Brain pericyte (primary cell): ENCODE data around the gene MRPL3.
"Not testable (repeated sequence)": the region's sequence is repeated elsewhere in the genome, so short reads cannot be mapped to it uniquely, and the experiment has no call there.

ENCODE experiments used
- DNase-seq: peaks from one replicate; pipeline ENCODE4 v3.0.0-alpha.2; 2012; ENCODE audit warnings: low read depth, low spot score

The MRPL3 gene

DNA sequence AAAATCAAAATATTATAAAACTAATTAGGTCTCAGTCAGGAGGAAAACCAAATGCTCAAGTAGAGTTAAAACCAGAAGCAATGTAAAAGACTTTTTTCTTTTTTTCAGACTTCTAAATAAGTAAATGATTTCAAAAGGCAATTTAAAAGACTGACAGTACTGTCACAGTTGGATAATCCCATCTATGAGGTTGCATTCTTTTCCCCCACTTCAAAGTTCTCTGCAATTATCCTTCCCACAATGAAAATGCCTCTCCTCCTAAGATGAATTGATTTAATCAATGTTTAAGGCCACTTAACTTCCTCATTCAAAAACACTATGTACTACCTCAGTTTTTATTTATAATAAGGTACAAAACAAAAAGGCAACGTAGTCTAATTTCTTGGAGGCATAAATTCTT lies 8.1 kb downstream of the MRPL3 start:
- no peak for DNase-seq

- DNase-seq, result no peak
Measured at GRCh38 chr3:131491775-131492174, 11.0 kb downstream of the MRPL3 start.

DNA sequence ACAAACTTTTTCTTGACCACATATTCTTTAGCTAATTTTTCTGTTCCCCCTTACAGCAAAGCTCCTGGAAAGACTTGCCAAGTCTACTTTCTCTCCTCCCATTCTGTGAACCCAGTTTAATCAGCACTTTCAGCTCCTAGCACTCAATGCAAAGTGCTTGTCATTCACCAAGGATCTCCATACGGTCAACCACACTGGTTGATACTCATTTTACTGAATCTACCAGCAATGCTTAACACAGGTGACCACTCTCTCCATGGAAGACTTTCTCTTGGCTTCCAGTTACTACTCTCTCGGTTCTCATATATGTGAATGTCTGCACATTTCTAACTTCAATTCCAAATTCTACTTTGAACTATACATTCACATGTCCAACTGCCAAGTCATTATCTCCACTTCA lies 11.7 kb downstream of the MRPL3 start:
- DNase-seq, result no peak

GRCh38 chr3:131486545-131486944 lies 16.2 kb downstream of the MRPL3 start:
- DNase-seq, result not testable (repeated sequence)

DNA sequence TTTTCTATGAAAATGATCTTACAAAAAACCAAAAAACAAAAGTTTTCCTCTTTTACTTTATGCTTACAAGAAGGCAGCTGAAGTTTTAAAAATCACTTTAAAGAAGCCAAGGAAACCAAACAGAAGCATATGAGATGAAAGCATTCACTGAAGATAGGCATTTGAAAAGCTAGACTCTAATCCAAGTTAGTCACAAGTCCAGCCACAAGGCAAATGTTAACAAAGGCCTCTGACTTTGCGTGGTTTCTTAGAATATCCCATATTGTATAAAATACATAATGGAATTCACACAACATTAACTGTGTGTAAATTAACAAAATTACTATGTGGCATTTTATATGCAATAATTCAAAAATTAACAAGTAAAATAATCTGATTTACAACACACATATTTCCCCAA lies 17.7 kb downstream of the MRPL3 start:
- DNase-seq, result no peak

GRCh38 chr3:131484496-131485111 lies 18.2 kb downstream of the MRPL3 start:
- DNase-seq, result no peak

DNA sequence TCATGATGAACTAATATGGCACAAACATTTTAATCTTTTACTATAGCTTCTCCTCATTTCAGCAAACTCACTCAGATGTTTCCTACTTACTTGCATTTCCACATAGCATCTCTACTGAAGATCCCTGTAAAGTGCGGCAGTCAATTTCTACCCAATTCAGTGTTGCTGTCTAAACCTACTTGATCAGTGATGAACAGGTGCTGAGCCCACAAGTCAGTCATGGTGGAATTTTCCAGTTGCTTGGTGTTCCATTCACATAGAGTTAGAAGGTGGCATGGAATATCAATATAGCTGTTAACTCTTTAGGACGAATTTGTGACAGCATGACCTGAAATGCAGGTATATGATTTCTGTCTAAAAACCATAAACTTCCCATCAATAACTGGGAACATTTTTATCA lies 22.7 kb downstream of the MRPL3 start:
- no peak for DNase-seq

DNA sequence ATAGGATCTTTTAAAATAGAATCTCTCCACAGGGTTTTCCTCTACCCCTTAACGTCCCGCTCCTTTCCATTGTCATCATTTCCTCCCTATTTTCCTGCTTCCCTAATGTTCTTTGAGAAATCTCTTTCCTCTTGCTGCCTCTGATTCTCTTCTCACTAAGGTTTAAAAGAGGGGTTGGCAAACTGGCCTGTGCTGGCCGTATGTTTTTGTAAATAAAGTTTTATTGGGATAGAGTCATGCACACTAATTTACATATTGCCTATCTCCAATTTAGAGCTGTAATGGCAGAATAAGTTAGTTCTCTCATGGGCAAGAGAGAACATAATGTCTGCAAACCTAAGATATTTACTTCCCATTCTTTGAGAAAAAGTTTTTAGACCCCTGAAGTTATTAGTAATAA lies 25.0 kb downstream of the MRPL3 start:
- no peak for DNase-seq

- DNase-seq, result no peak
Measured at GRCh38 chr3:131474115-131474514, 28.7 kb downstream of the MRPL3 start.

DNA sequence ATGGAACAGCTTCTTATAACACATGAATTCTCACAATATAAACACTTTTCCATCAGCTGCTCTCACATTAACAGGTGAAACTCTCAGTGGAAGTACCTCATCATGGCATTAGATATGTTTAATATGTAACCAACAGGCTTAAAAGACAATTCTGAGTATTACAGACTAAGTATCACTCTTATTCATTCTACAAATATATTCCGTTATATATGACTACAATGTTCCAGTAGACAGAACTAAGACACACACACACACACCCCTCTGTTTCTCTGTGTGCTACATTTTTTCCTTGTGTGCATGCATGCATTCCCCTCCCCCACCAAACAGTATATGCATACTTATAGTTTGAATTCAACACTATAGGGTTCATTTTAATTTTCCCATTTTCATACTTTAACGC lies 32.4 kb downstream of the MRPL3 start:
- no peak for DNase-seq

GRCh38 chr3:131458653-131459052 lies 44.1 kb downstream of the MRPL3 start:
- no peak for DNase-seq

DNA sequence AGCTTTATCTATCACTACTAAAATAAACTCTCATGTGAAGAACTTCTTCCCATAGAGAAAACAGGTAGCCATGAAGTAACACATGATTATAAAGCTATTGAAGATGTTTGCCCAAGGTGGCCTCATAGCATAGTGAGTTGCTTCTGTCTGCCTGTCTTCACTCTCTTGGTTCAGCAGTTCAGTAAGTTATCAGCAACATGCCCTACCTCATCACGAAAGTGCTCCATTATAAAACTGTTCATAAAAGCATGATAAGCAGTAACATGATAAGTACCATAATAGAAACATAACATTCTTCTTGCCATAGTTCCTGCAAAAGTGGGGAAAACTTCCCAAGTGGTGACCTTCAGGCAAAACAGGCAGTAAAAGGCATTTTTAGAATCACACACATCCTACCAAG lies 45.6 kb downstream of the MRPL3 start:
- no peak for DNase-seq

DNA sequence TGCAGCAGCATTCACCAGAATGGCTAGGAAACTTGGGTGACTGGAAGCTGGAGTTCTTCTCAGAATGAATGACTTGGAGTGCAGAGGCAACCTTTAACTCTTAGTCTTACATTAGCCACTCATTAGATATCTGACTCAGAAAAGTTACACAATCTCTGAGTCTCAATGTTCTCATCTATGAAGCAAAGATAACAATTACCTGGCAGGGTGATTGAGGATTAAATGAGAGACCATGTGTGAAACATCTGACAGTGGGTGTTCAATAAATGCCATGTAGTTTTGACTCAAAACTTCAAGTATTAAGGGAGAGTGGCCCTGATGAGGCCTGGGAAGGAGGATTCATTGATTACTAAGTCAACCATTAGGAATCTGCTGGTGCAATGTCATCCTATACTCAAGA lies 48.3 kb downstream of the MRPL3 start:
- DNase-seq, result no peak

DNA sequence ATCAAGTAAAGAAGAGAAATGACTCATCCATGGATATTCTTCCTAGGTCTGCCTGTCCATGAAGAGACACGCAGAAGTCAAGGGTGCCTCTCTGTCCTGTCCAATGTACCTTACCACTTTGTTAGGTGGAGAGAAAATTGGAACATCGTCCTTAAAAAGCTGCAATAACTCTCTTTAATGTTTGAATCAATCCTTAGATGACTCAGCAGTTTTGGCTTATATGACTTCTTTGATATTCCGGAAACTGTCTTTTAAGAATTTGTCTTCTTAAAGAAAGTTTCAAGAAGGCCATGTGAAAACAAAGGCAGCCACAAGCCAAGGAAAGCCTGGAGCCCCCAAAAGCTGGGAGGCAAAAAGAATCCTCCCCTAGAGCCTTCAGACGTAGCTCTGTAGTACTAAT lies 49.2 kb downstream of the MRPL3 start:
- DNase-seq, result no peak

- no peak for DNase-seq
Measured at GRCh38 chr3:131447349-131447748, 55.4 kb downstream of the MRPL3 start.

DNA sequence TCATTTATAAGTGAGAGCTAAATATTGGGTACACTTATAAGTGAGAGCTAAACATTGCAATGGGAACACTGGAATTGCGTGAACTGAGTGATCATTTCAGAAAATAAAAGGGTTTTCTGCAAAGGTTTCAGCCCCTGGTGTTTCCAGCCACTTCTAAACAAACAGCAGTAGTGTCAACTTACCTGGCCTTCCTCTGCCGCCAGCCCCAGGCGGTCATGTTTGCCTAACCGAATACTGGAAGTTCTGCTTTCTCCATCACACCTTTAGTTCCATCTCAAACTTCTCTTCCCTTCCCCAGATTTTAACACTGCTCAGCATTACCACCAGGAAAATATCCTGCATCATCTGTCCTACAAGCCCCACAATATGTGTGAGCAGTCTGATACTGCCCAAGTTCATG lies 58.6 kb downstream of the MRPL3 start:
- no peak for DNase-seq

- DNase-seq, result no peak
Measured at GRCh38 chr3:131439084-131439483, 63.7 kb downstream of the MRPL3 start.

DNA sequence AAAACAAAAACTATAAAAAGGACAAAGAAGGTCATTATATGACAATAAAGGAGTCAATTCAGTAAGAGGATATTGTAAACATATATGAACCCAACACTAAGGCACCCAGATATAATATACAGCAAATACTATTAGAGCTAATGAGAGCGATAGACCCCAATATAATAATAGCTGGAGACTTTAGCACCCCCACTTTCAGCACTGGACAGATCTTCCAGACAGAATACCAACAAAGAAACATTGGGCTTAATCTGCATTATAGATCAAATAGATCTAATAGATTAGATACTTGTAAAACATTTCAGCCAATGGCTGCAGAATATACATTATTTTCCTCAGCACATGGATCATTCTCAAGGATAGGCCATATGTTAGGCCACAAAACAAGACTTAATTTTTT lies 67.8 kb downstream of the MRPL3 start:
- no peak for DNase-seq

- no peak for DNase-seq
Measured at GRCh38 chr3:131432441-131432840, 70.3 kb downstream of the MRPL3 start.

DNA sequence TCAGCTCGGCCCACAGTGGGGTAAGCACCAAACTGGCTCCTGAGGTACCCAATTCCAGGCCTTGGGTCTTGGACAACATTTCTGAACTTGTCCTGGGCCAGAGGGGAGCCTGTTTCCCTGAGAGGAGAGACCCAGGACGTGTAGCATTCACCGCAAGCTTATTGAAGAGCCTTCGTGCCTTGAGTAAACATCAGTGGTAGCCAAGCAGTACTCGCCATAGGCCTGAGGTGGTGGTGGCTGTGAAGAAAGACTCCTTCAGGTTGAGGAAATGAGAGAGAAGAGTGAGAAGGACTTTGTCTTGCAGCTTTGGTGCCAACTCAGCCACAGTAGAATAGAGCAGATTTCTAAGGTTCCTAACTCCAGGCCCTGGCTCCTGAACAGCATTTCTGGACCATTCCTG lies 71.0 kb downstream of the MRPL3 start:
- no peak for DNase-seq

GRCh38 chr3:131427226-131427625 lies 75.5 kb downstream of the MRPL3 start:
- DNase-seq, result no peak

GRCh38 chr3:131421957-131422498 lies 80.7 kb downstream of the MRPL3 start:
- DNase-seq, result no peak

DNA sequence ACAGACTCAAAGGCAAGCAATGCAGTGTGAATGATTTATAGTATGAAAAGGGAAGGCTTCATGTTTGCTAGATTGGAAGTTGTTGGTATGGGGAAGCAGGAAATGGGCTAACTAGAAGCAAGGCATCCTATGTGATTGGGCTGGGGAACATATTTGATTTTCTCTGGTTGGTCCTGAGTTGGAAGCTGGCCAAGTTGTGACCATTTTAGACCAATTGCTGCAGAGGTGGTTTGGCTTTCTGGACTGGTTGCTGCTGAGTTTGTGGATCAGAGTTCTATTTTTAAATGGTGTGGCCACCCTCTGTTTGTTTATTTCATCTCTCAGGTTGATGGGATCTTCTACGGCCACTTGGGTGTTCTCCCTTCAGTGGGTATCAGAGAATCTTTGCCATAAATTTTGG lies 81.5 kb downstream of the MRPL3 start:
- no peak for DNase-seq

- DNase-seq, result no peak
Measured at GRCh38 chr3:131417751-131418150, 85.0 kb downstream of the MRPL3 start.
